K562 (cell line): ENCODE results near the gene RASGRP2. TPM values are rescaled to one million over a fixed set of nuclear protein-coding genes. Genes with fewer than 3 reads are reported as not detected.

Experiments
- ATAC-seq: fragments of 200-7000 bp; cut with Tn5 transposase; 3 replicates; pipeline ENCODE4 v1.9.1; 2020; ENCODE audit warnings: moderate library complexity
- BruUV-seq: library from RNA; stranded (reverse); fragments of 400-500 nt; replicated peaks from 2 replicates; lab custom pipeline; 2021; lab: Mats Ljungman, UMichigan
- CTCF ChIA-PET: fragments of 300-600 bp; formaldehyde crosslinking; extraction: SDS; loops from one replicate; lab custom pipeline; 2021; ENCODE audit warnings: low intra/inter-chr PET ratio; lab: Yijun Ruan, JAX
- POLR2A ChIA-PET: fragments of 300-600, 350-650 bp; sonication (Branson Sonifier 250); formaldehyde crosslinking; extraction: SDS; loops from one replicate; lab custom pipeline; 2021; ENCODE audit warnings: antibody characterized with exemption, inconsistent platforms; lab: Yijun Ruan, JAX
- DNase-seq, 4 experiments: peaks; one replicate each; pipeline versions ENCODE4 v3.0.0 to v3.0.0-alpha.2; 2011 to 2018; ENCODE audit warnings: low spot score in 3 of 4, mixed read lengths in 3 of 4; ENCODE audit errors: extremely low read depth in 1 of 4
- FAIRE-seq: peaks from 2 replicates; lab custom pipeline; 2011; peaks lifted over from hg19 to GRCh38; lab: Jason Lieb, UNC
- H2AFZ ChIP-seq: 2 replicates; pipeline ENCODE4 v1.6.0; 2011; ENCODE audit warnings: low read depth, low read length, control low read depth, inconsistent platforms
- H3K27ac ChIP-seq: fragments of 200-600 bp; 3 replicates; pipeline ENCODE4 v1.8.0; 2011; ENCODE audit warnings: low read depth, mild to moderate bottlenecking, control low read depth, inconsistent platforms, low read length, moderate library complexity, mixed read lengths; ENCODE audit errors: extremely low read depth
- H3K27me3 ChIP-seq, 2 experiments: fragments of 300-600 bp in 1 of 2; 2 replicates in 1 of 2; 3 replicates in 1 of 2; pipeline versions ENCODE4 v1.6.0 to v1.8.0; 2011; ENCODE audit warnings: inconsistent platforms in 2 of 2, low read length in 2 of 2, mild to moderate bottlenecking in 1 of 2, mixed read lengths in 1 of 2, moderate library complexity in 1 of 2; ENCODE audit not compliant: control insufficient read depth in 2 of 2, insufficient read depth in 2 of 2
- H3K36me3 ChIP-seq: fragments of 300-600 bp; 3 replicates; pipeline ENCODE4 v1.8.0; 2011; ENCODE audit warnings: mild to moderate bottlenecking, low read length, inconsistent platforms; ENCODE audit not compliant: control insufficient read depth, insufficient read depth
- H3K4me1 ChIP-seq, 2 experiments: fragments of 200-600 bp in 1 of 2; replicated peaks in 1 of 2; 2 replicates in 1 of 2; 3 replicates in 1 of 2; pipeline versions ENCODE4 v1.5.1 to v1.8.0; 2011; ENCODE audit warnings: inconsistent platforms in 2 of 2, low read length in 2 of 2, mild to moderate bottlenecking in 1 of 2, mixed read lengths in 1 of 2, moderate library complexity in 1 of 2; ENCODE audit not compliant: control insufficient read depth in 2 of 2, insufficient read depth in 2 of 2
- H3K4me2 ChIP-seq: 2 replicates; pipeline ENCODE4 v1.6.1; 2011; ENCODE audit warnings: low read length, control low read depth, inconsistent platforms, mixed read lengths; ENCODE audit not compliant: insufficient read depth
- H3K4me3 ChIP-seq: fragments of 200-600 bp; sonication (generic), shearing (Covaris generic); 2 replicates; pipeline ENCODE4 v1.5.1; 2016; ENCODE audit warnings: control low read depth, inconsistent platforms
- H3K79me2 ChIP-seq: fragments of 200-600 bp; 3 replicates; pipeline ENCODE4 v1.8.0; 2011; ENCODE audit warnings: low read length, inconsistent platforms; ENCODE audit not compliant: control insufficient read depth, insufficient read depth
- H3K9ac ChIP-seq, 2 experiments: 2 replicates each; pipeline versions ENCODE4 v1.6.0 to v1.6.1; 2011; ENCODE audit warnings: low read depth in 2 of 2, low read length in 2 of 2, control low read depth in 1 of 2, inconsistent platforms in 1 of 2, mild to moderate bottlenecking in 1 of 2, mixed read lengths in 1 of 2; ENCODE audit not compliant: insufficient read depth in 1 of 2
- H3K9me1 ChIP-seq: one replicate; pipeline ENCODE4 v1.6.0; 2011; ENCODE audit warnings: inconsistent platforms, mild to moderate bottlenecking, low read length, moderate library complexity; ENCODE audit not compliant: control insufficient read depth, insufficient read depth
- H3K9me3 ChIP-seq: replicated peaks from 2 replicates; pipeline ENCODE4 v1.5.1; 2011; ENCODE audit warnings: low read depth, low read length, inconsistent platforms; ENCODE audit not compliant: control insufficient read depth, insufficient read depth
- H4K20me1 ChIP-seq: replicated peaks from 2 replicates; pipeline ENCODE4 v1.6.1; 2011; ENCODE audit warnings: low read length, inconsistent platforms, mixed read lengths; ENCODE audit not compliant: control insufficient read depth, insufficient read depth
- ILK ChIP-seq: fragments of 450-650 bp; IDR thresholded peaks from 2 replicates; pipeline ENCODE4 v1.6.1; 2016; ENCODE audit warnings: missing genetic modification characterization, low read depth, mild to moderate bottlenecking, missing compliant biosample characterization, moderate library complexity, borderline replicate concordance
- SP1 ChIP-seq: sonication (generic); formaldehyde crosslinking; IDR thresholded peaks from 2 replicates; pipeline ENCODE4 v1.8.1; 2022; ENCODE audit warnings: mild to moderate bottlenecking, missing genetic modification reagents
- ZBTB34 ChIP-seq: fragments of 250-450 bp; sonication (Bioruptor Pico); IDR thresholded peaks from 2 replicates; pipeline ENCODE4 v1.8.0; 2021; ENCODE audit warnings: mild to moderate bottlenecking, moderate library complexity
- WGBS: fragments of 100-300 bp; shearing (Covaris generic); methylation state at CpG from one replicate; pipeline ENCODE4 v1.1.6; 2016; ENCODE audit warnings: low coverage, mixed read lengths; ENCODE audit not compliant: insufficient coverage; ENCODE audit errors: missing lambda C conversion rate; 5-methylcytosine and 5-hydroxymethylcytosine counted together
- in situ Hi-C: fragments of 300-500 bp; cut with MboI; formaldehyde crosslinking; loops from 4 replicates; pipeline ENCODE4 v1.15.0; 2018; ENCODE audit warnings: inconsistent platforms, mixed read lengths
- intact Hi-C: fragments of 100-400 bp; cut with micrococcal nuclease; formaldehyde crosslinking; loops from 2 replicates; pipeline ENCODE4 v1.14.2; 2022
- polyA plus RNA-seq, 8 experiments: library from polyadenylated mRNA; depleted of rRNA in 4 of 8; stranded (reverse) in 5 of 8; unstranded in 3 of 8; fragments of >200 nt; fragmentation: Nextera tagmentation in 2 of 8; fragmentation: Illumina TruSeq in 1 of 8; extraction: Ambion mirVana in 2 of 8; extraction: Trizol in 1 of 8; gene quantifications; 2 replicates each; pipeline versions ENCODE4 v1.2.1 to v1.2.3, GENCODE V29; 2011 to 2014; ENCODE audit warnings: inconsistent platforms in 1 of 8, missing spikeins in 1 of 8
- total RNA-seq, 7 experiments: library from RNA; depleted of rRNA in 6 of 7; stranded (reverse); fragments of >200 nt in 6 of 7; fragmentation: Illumina TruSeq in 2 of 7; extraction: Trizol in 2 of 7; gene quantifications; 2 replicates each; pipeline versions ENCODE4 v1.2.1 to v1.2.3, GENCODE V29; 2011 to 2021; ENCODE audit warnings: low replicate concordance in 1 of 7

The RASGRP2 gene
- total and polyA plus RNA-seq, 9 of the 15 experiments (the other 6 are each of a cell fraction or from before 2014, with no cell fraction given), result 0.87 to 22.7 (median 5.5) TPM

- Histone ChIP-seq H4K20me1 (peaks cover 65% of the 10 kb centered on the region), H3K79me2 (peaks cover 61% of the 10 kb centered on the region), H3K4me2 (no peak overlapping the region), H3K9ac (no peak overlapping the region), H3K4me3 (no peak overlapping the region), H3K4me1 (peaks cover 6 to 27% of the 10 kb centered on the region in 2 experiments), H3K9me1 (peaks cover 5% of the 10 kb centered on the region), H2AFZ (no peak overlapping the region), H3K27me3 (no peaks in the 10 kb centered on the region), H3K9me3 (no peaks in the 10 kb centered on the region), H3K27ac (no peak overlapping the region), H3K36me3 (peaks cover 98% of the 10 kb centered on the region)
- ATAC-seq (no peak), DNase-seq (no peak), FAIRE-seq (peak; percentile 40)
- TF ChIP-seq ZBTB34 (CRISPR knock-in tag), result no peak
- TF ChIP-seq ILK (tag), result no peak
- 0 out of 2 replicates have a peak, but pooled peaks have one; percentile 34 for TF ChIP-seq SP1 (CRISPR knock-in tag)
- intact Hi-C loops (no loop called here), in situ Hi-C loops (no loop called here)
- no TSS peak for BruUV-seq
- 96% methylated on average over 6 of the region's 6 CpGs for WGBS
- ChIA-PET CTCF (no interaction called here), POLR2A (interaction anchor here (1.2 to 2.4 kb wide), 5 partner anchors 9 to 22 kb away, joined by 3 to 8 read pairs (median 5); partner anchors contain the start of genes PYGM and SF1)
These were observed 24.4 kb upstream of the RASGRP2 start for GRCh38 chr11:64768300-64768694.
